Small intestine (tissue), 16 donors: ENCODE results near the gene MIS18A. TPM values are rescaled to one million over a fixed set of nuclear protein-coding genes. Genes with fewer than 3 reads are reported as not detected.

Experiments used
- DNase-seq, 2 donors: peaks; one replicate each; pipeline versions ENCODE4 v3.0.0 to v3.0.0-alpha.2; 2013
- FAIRE-seq: peaks from 2 replicates; lab custom pipeline; 2012; peaks lifted over from hg19 to GRCh38; lab: Jason Lieb, UNC
- H3K27ac ChIP-seq, 3 donors: one replicate each; pipeline ENCODE4 v1.5.1; 2013; ENCODE audit warnings: low read length in 2 of 3, mild to moderate bottlenecking in 2 of 3, control low read depth in 1 of 3, inconsistent platforms in 1 of 3, low read depth in 1 of 3, moderate library complexity in 1 of 3
- H3K27me3 ChIP-seq, 3 donors: one replicate each; pipeline ENCODE4 v1.6.1; 2013; ENCODE audit warnings: low read length in 3 of 3, inconsistent platforms in 1 of 3; ENCODE audit not compliant: control insufficient read depth in 3 of 3, insufficient read depth in 3 of 3
- H3K36me3 ChIP-seq, 3 donors: one replicate each; pipeline ENCODE4 v1.6.1; 2013; ENCODE audit warnings: low read length in 3 of 3, inconsistent platforms in 1 of 3, low read depth in 1 of 3, mild to moderate bottlenecking in 1 of 3, moderate library complexity in 1 of 3; ENCODE audit not compliant: control insufficient read depth in 3 of 3, insufficient read depth in 2 of 3
- H3K4me1 ChIP-seq, 3 donors: one replicate each; pipeline ENCODE4 v1.6.1; 2013; ENCODE audit warnings: low read length in 2 of 3, inconsistent platforms in 1 of 3, low read depth in 1 of 3, mild to moderate bottlenecking in 1 of 3, moderate library complexity in 1 of 3; ENCODE audit not compliant: control insufficient read depth in 3 of 3, insufficient read depth in 2 of 3
- H3K4me3 ChIP-seq, 3 donors: one replicate each; pipeline ENCODE4 v1.5.1; 2013; ENCODE audit warnings: low read length in 3 of 3, control low read depth in 1 of 3, inconsistent platforms in 1 of 3, low read depth in 1 of 3, mild to moderate bottlenecking in 1 of 3, moderate library complexity in 1 of 3
- H3K9me3 ChIP-seq, 2 donors: one replicate each; pipeline ENCODE4 v1.6.1; 2013; ENCODE audit warnings: low read depth in 1 of 2, low read length in 1 of 2; ENCODE audit not compliant: control insufficient read depth in 2 of 2, insufficient read depth in 1 of 2
- WGBS, 3 donors: extraction: QIAGEN DNeasy Blood & Tissue Kit; methylation state at CpG; one replicate each; pipeline ENCODE4 v1.1.7; 2013; 5-methylcytosine and 5-hydroxymethylcytosine counted together
- long read RNA-seq, 10 donors: transcript quantifications; one replicate each; lab custom pipeline, GENCODE V29; 2026
- polyA plus RNA-seq, 4 donors: library from polyadenylated mRNA; stranded (reverse) in 3 of 4; unstranded in 1 of 4; fragments of 200-250 nt in 3 of 4; fragments of 120-200 nt in 1 of 4; gene quantifications; one replicate each; pipeline versions ENCODE4 v1.2.1 to v1.2.3, GENCODE V29; 2013
- donor health status: healthy with polysubstance abuse.
- donor health status: control.
- donor health status: control.
- donor health status: Bipolar disorder and iron deficiency.
- donor health status: healthy.

Gene MIS18A, protein sequence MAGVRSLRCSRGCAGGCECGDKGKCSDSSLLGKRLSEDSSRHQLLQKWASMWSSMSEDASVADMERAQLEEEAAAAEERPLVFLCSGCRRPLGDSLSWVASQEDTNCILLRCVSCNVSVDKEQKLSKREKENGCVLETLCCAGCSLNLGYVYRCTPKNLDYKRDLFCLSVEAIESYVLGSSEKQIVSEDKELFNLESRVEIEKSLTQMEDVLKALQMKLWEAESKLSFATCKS
- 10 to 100 TPM in 2 of 4 donors, 1 to 10 TPM in 2; 3.4 to 18.1 (median 9.6) TPM for polyA plus RNA-seq
- long read RNA-seq, donor 1, transcript MIS18A-201 (5 exons, 1,575 nt), result major isoform, 22 of 27 reads
- long read RNA-seq, donor 1, partial matches to known transcripts, result 5 of 27 reads
- long read RNA-seq, donor 1, other reads (novel, unspliced or antisense), result 0 of 27 reads
- long read RNA-seq, donor 2, transcript MIS18A-201 (5 exons, 1,575 nt), result major isoform, 7 of 7 reads
- long read RNA-seq, donor 2, partial matches to known transcripts, result 0 of 7 reads
- long read RNA-seq, donor 2, other reads (novel, unspliced or antisense), result 0 of 7 reads
- long read RNA-seq, donor 3, transcript MIS18A-201 (5 exons, 1,575 nt), result major isoform, 14 of 14 reads
- long read RNA-seq, donor 3, partial matches to known transcripts, result 0 of 14 reads
- long read RNA-seq, donor 3, other reads (novel, unspliced or antisense), result 0 of 14 reads
- long read RNA-seq, donor 4, result 0 reads
- long read RNA-seq, donor 5, partial matches to known transcripts, result 0 of 4 reads
- long read RNA-seq, donor 5, other reads (novel, unspliced or antisense), result 0 of 4 reads
- long read RNA-seq, donor 6, transcript MIS18A-201 (5 exons, 1,575 nt), result major isoform, 9 of 9 reads
- long read RNA-seq, donor 6, partial matches to known transcripts, result 0 of 9 reads
- long read RNA-seq, donor 6, other reads (novel, unspliced or antisense), result 0 of 9 reads
- long read RNA-seq, donor 7, transcript MIS18A-201 (5 exons, 1,575 nt), result major isoform, 18 of 18 reads
- long read RNA-seq, donor 7, partial matches to known transcripts, result 0 of 18 reads
- long read RNA-seq, donor 7, other reads (novel, unspliced or antisense), result 0 of 18 reads
- long read RNA-seq, donor 8, result 0 reads
- long read RNA-seq, donor 9, result 0 reads
- long read RNA-seq, donor 10, transcript MIS18A-201 (5 exons, 1,575 nt), result major isoform, 17 of 17 reads
- long read RNA-seq, donor 10, partial matches to known transcripts, result 0 of 17 reads
- long read RNA-seq, donor 10, other reads (novel, unspliced or antisense), result 0 of 17 reads

DNA sequence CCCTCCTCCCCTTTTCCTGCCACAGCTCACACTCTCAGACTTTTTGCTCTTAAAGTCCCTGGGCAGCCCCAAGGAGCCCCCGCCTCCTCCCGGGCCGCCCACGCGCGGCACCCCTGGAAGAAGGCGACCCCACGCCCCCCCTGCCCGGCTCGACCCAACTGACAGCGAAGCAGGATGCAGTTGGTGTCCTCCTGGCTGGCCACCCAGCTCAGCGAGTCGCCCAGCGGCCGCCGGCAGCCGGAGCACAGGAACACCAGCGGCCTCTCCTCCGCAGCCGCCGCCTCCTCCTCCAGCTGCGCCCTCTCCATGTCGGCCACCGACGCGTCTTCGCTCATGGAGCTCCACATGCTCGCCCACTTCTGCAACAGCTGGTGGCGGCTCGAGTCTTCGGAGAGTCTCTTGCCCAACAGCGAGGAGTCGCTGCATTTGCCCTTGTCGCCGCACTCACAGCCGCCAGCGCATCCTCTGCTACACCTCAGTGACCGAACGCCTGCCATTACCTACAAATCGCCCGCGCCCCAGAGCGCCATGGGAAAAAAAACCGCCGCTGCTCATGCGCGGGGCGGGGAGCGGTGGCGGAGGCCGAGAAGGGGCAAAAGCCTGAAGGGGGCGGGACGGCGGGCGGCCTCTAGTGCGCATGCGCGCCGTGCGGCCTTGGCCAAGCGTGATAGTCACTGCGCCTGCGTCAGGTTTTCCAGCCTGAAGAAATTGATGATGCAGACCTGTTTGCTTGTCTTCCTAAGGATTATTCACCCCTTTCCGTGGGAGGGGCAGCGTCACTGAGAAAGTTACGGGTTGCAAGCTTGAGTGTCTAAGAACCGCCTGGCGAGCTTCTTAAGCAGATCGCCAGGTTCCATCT is at the start of gene MIS18A:
TSS of gene MIS18A (minus strand) at position 532 of the 859 bp plus-strand sequence. CDS start at position 497, 35 bp downstream.
- DNase-seq, result peak; percentile 96 to 98
- no peaks in the 10 kb centered on the region for H3K27me3 ChIP-seq
- H3K9me3 ChIP-seq, result no peaks in the 10 kb centered on the region
- peaks cover 0 to 3% (median 0%) of the 10 kb centered on the region in 3 donors for H3K36me3 ChIP-seq
- peak within 1 kb of the TSS; percentile 61 to 91 (median 81) for H3K4me3 ChIP-seq
- 0% methylated on average over 53 to 69 of the region's 69 CpGs for WGBS, 3 donors
- FAIRE-seq, result no peak
- H3K4me1 ChIP-seq, result peaks cover 0 to 5% (median 2%) of the 10 kb centered on the region in 3 donors
- H3K27ac ChIP-seq, result peak within 1 kb of the TSS; percentile 6 to 64 (median 18)

DNA sequence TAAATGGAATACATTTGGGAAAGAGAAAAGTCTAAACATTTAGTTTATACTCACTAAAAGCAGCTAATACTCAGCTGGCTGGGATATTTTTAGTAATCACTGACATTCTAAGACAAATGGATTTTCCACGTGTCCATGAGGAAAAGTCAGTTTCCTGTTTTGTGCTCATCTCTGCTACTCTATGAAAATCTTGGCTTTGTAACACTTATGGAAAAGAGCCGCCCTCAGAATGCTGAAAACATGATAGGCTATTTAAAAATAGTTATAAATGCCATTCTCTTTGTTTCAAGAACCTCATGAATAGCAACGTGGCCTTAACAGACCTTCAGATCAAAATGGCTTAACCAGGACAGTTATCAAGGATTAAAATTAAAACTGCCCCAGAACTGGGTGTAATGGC is 49.7 kb upstream of the MIS18A start:
- FAIRE-seq (no peak), DNase-seq (no peak)
- WGBS, 3 donors, result 67 to 92% (median 82%) methylated on average over 3 of the region's 3 CpGs
- peak overlapping the region in 2 of 3 donors; percentile 60 to 69 for H3K27ac ChIP-seq
- peaks cover 0 to 6% (median 0%) of the 10 kb centered on the region in 3 donors for H3K4me1 ChIP-seq
- no peaks in the 10 kb centered on the region for H3K27me3 ChIP-seq
- no peaks in the 10 kb centered on the region for H3K9me3 ChIP-seq
- H3K36me3 ChIP-seq, result peaks cover 3 to 40% (median 6%) of the 10 kb centered on the region in 3 donors
- H3K4me3 ChIP-seq, result no peak overlapping the region

DNA sequence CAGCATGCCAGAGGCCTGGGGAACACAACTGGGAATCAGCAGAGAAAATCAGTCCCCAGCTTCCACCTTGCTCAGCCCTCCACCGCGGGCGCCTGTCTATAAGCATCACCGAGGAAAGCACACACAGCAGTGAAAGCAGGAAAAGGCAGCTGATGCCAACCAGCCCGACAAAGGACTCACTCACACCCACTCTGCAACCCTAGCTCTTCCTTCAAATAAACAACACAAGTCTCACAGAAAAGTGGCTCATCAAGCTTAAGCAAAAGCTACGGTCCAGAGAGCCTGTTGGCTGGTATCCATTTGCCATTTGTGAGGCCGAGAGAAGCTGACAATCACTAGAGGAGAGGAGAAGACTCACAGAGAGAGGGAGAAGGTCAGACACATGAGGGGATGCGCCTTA is 46.9 kb upstream of the MIS18A start:
- H3K9me3 ChIP-seq, result no peaks in the 10 kb centered on the region
- H3K27ac ChIP-seq, result no peak overlapping the region
- no peak overlapping the region for H3K4me3 ChIP-seq
- peaks cover 3 to 55% (median 13%) of the 10 kb centered on the region in 3 donors for H3K36me3 ChIP-seq
- DNase-seq (no peak), FAIRE-seq (no peak)
- WGBS, 3 donors, result 92 to 94% (median 94%) methylated on average over 8 of the region's 8 CpGs
- no peaks in the 10 kb centered on the region for H3K27me3 ChIP-seq
- no peaks in the 10 kb centered on the region for H3K4me1 ChIP-seq

DNA sequence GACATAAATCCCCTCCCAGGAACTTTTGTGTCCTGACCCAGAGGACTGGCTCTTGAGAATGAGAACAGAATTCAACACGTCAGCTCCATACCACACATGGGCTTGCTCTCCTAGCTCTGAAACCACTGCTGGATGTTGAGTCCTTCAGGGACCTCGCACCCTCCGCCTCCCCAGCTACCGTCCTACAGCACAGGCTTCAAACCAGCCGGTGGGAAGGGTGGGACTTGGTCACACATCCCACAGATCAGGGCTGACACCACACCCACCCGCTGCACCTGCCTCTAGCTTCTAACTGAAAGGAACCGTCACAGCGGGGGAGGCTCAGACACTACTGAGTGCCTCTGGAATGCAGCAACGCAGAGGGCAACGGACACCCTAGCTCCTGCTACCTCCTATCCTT is 43.8 kb upstream of the MIS18A start:
- Histone ChIP-seq H3K27me3 (no peaks in the 10 kb centered on the region), H3K9me3 (no peaks in the 10 kb centered on the region), H3K4me1 (no peaks in the 10 kb centered on the region), H3K36me3 (peaks cover 4 to 69% (median 15%) of the 10 kb centered on the region in 3 donors), H3K4me3 (no peak overlapping the region), H3K27ac (no peak overlapping the region)
- 87 to 93% (median 93%) methylated on average over 10 of the region's 10 CpGs for WGBS, 3 donors
- FAIRE-seq (no peak), DNase-seq (no peak)

DNA sequence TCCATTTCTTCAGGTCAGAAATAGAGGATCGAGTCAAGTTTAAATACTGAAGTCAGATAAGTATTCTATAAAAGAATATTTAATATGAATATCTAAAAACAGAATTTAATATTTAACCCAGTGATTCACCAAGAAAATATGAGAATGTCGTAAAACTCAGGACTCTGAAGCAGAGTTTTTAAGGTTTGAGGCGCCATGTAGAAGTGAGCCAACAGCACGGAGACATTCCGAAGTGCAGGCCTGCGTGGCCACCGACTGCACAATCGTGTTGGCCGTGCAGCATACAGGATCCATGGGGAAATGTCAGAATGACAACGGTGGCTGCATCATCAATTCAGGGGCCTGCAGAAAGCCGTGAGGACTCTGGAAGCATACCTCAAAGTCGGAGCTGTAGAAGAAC is 43.3 kb upstream of the MIS18A start:
- FAIRE-seq (no peak), DNase-seq (no peak)
- no peak overlapping the region for H3K4me3 ChIP-seq
- WGBS, 3 donors, result 79 to 87% (median 87%) methylated on average over 12 of the region's 12 CpGs
- peaks cover 4 to 75% (median 15%) of the 10 kb centered on the region in 3 donors for H3K36me3 ChIP-seq
- H3K4me1 ChIP-seq, result no peaks in the 10 kb centered on the region
- H3K9me3 ChIP-seq, result no peaks in the 10 kb centered on the region
- no peak overlapping the region for H3K27ac ChIP-seq
- H3K27me3 ChIP-seq, result no peaks in the 10 kb centered on the region

DNA sequence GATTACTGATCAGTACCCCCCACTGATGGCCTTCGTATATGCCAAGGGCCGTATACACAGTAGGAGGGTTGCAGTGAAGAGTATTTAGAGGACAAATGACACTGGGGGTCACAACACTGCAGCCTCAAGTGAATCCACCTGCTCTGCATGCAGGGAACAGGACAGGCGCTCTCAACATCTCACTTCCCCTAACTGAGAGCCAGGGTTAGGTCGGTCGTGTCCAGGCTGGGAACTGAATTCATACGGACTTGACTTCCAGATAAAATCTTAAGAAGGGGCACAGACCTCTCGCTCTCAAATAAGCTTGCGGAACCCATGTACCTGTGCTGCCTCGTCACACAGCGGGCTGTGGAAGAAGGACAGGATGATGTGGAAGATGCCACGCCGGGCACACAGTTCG is 42.6 kb upstream of the MIS18A start:
- DNase-seq, result no peak
- no peak overlapping the region for H3K27ac ChIP-seq
- peaks cover 8 to 79% (median 17%) of the 10 kb centered on the region in 3 donors for H3K36me3 ChIP-seq
- no peaks in the 10 kb centered on the region for H3K27me3 ChIP-seq
- FAIRE-seq, result no peak
- no peak overlapping the region for H3K4me3 ChIP-seq
- H3K4me1 ChIP-seq, result no peaks in the 10 kb centered on the region
- no peaks in the 10 kb centered on the region for H3K9me3 ChIP-seq
- 93 to 98% (median 95%) methylated on average over 13 of the region's 13 CpGs for WGBS, 3 donors

DNA sequence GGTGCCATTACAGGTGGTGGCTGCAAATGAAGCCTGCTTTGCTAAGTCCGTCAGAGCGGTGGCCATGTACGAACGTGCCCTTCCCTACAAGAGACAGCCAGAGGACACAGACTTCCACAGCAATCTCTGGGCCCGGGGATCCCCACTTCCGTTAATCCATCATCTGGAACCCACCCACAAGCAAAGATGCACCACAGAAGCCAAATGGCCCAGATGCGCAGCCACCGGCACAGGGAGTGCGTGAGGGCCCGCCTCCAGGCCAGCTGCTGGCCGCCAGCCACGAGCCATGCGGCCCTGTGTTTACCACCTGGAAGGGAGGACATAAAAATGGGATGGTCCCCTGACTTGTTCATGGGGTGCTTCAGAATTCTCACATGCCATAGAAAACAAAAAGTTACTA is 41.9 kb upstream of the MIS18A start:
- FAIRE-seq, result no peak
- Histone ChIP-seq H3K27ac (no peak overlapping the region), H3K9me3 (no peaks in the 10 kb centered on the region), H3K36me3 (peaks cover 10 to 83% (median 23%) of the 10 kb centered on the region in 3 donors), H3K4me3 (no peak overlapping the region), H3K27me3 (no peaks in the 10 kb centered on the region), H3K4me1 (no peaks in the 10 kb centered on the region)
- WGBS, 3 donors, result 90 to 96% (median 94%) methylated on average over 13 of the region's 13 CpGs
- no peak for DNase-seq
